HG02973 (cell line): Measurements from ENCODE around the gene ABCC12.

Source experiments
- ATAC-seq: cut with Tn5 transposase; IDR thresholded peaks from one replicate; pipeline ENCODE4 v1.9.1; 2021; ENCODE audit warnings: moderate library complexity; ENCODE audit not compliant: unreplicated experiment

Gene ABCC12

GRCh38 chr16:48106446-48106845 is 49.3 kb downstream of the ABCC12 start:
- no peak for ATAC-seq
